ENCODE results near the gene NAGPA.
A peak's percentile ranks its signal among the peaks of the same experiment; 100 is the strongest.

DNA sequence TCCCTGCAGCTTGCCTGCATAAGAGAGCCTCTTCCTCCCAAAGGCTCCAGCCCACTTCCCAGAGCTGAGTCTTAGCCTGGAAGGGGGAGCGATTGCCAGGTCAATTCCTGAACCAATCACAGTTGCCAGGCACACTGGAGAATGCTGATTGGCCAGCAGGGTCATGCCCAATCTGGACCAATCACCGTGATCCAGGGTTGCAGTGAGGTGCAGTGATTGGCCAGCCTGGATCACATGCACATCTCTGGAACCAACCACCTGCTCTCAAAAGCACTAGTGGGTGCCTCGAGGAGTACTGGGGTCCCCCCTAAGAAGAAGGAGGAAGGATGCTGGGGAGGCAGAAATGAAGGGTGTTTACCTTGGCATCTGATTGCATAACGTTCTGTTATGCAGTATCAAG, 18.4 kb downstream of the NAGPA start:
- TF ChIP-seq EP300 (IDR thresholded peaks at IDR 0.05; ENCODE audit: borderline replicate concordance), result no peak
- no peak for TF ChIP-seq CEBPB (IDR thresholded peaks at IDR 0.05)
- no peak for TF ChIP-seq YY1 (IDR thresholded peaks at IDR 0.05; ENCODE audit: low read depth)
- TF ChIP-seq, protein P1, sequence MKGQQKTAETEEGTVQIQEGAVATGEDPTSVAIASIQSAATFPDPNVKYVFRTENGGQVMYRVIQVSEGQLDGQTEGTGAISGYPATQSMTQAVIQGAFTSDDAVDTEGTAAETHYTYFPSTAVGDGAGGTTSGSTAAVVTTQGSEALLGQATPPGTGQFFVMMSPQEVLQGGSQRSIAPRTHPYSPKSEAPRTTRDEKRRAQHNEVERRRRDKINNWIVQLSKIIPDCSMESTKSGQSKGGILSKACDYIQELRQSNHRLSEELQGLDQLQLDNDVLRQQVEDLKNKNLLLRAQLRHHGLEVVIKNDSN (IDR thresholded peaks at IDR 0.05), result peak; percentile 81
- TF ChIP-seq TAF1 (IDR thresholded peaks at IDR 0.05; ENCODE audit: low read depth), result no peak
- TF ChIP-seq TEAD4 (IDR thresholded peaks at IDR 0.05), result no peak
- TF ChIP-seq RAD21 (IDR thresholded peaks at IDR 0.05; ENCODE audit: low read depth), result no peak
- TF ChIP-seq TCF12 (IDR thresholded peaks at IDR 0.05; ENCODE audit: low read depth), result no peak
- no peak for TF ChIP-seq NFIC (IDR thresholded peaks at IDR 0.05)
- no peak for TF ChIP-seq FOXM1 (IDR thresholded peaks at IDR 0.05; ENCODE audit: borderline replicate concordance, low read depth)
- TF ChIP-seq, protein P2, sequence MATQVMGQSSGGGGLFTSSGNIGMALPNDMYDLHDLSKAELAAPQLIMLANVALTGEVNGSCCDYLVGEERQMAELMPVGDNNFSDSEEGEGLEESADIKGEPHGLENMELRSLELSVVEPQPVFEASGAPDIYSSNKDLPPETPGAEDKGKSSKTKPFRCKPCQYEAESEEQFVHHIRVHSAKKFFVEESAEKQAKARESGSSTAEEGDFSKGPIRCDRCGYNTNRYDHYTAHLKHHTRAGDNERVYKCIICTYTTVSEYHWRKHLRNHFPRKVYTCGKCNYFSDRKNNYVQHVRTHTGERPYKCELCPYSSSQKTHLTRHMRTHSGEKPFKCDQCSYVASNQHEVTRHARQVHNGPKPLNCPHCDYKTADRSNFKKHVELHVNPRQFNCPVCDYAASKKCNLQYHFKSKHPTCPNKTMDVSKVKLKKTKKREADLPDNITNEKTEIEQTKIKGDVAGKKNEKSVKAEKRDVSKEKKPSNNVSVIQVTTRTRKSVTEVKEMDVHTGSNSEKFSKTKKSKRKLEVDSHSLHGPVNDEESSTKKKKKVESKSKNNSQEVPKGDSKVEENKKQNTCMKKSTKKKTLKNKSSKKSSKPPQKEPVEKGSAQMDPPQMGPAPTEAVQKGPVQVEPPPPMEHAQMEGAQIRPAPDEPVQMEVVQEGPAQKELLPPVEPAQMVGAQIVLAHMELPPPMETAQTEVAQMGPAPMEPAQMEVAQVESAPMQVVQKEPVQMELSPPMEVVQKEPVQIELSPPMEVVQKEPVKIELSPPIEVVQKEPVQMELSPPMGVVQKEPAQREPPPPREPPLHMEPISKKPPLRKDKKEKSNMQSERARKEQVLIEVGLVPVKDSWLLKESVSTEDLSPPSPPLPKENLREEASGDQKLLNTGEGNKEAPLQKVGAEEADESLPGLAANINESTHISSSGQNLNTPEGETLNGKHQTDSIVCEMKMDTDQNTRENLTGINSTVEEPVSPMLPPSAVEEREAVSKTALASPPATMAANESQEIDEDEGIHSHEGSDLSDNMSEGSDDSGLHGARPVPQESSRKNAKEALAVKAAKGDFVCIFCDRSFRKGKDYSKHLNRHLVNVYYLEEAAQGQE (IDR thresholded peaks at IDR 0.05; ENCODE audit: low read depth), result no peak
- no peak for TF ChIP-seq ZBTB7A (IDR thresholded peaks at IDR 0.05; ENCODE audit: low read depth)
- TF ChIP-seq CREB1 (IDR thresholded peaks at IDR 0.05; ENCODE audit: low read depth), result no peak

Measured in Ishikawa (cell line).